LNCAP (cell line): ENCODE measurements around the gene NTHL1.

ENCODE experiments used
- TF ChIP-seq, protein P1 (sequence below): fragments of 450-650 bp; IDR thresholded peaks from 2 replicates; pipeline ENCODE4 v1.5.1; 2017; ENCODE audit warnings: mild to moderate bottlenecking

The NTHL1 gene

GRCh38 chr16:1997494-1998359 is 49.9 kb downstream of the NTHL1 start:
- TF ChIP-seq, protein P1, sequence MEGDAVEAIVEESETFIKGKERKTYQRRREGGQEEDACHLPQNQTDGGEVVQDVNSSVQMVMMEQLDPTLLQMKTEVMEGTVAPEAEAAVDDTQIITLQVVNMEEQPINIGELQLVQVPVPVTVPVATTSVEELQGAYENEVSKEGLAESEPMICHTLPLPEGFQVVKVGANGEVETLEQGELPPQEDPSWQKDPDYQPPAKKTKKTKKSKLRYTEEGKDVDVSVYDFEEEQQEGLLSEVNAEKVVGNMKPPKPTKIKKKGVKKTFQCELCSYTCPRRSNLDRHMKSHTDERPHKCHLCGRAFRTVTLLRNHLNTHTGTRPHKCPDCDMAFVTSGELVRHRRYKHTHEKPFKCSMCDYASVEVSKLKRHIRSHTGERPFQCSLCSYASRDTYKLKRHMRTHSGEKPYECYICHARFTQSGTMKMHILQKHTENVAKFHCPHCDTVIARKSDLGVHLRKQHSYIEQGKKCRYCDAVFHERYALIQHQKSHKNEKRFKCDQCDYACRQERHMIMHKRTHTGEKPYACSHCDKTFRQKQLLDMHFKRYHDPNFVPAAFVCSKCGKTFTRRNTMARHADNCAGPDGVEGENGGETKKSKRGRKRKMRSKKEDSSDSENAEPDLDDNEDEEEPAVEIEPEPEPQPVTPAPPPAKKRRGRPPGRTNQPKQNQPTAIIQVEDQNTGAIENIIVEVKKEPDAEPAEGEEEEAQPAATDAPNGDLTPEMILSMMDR: no peak

- TF ChIP-seq, protein P1: no peak
Measured at GRCh38 chr16:1993731-1994131, 53.9 kb downstream of the NTHL1 start.

GRCh38 chr16:1992704-1993317 is 54.8 kb downstream of the NTHL1 start:
- TF ChIP-seq, protein P1: no peak

DNA sequence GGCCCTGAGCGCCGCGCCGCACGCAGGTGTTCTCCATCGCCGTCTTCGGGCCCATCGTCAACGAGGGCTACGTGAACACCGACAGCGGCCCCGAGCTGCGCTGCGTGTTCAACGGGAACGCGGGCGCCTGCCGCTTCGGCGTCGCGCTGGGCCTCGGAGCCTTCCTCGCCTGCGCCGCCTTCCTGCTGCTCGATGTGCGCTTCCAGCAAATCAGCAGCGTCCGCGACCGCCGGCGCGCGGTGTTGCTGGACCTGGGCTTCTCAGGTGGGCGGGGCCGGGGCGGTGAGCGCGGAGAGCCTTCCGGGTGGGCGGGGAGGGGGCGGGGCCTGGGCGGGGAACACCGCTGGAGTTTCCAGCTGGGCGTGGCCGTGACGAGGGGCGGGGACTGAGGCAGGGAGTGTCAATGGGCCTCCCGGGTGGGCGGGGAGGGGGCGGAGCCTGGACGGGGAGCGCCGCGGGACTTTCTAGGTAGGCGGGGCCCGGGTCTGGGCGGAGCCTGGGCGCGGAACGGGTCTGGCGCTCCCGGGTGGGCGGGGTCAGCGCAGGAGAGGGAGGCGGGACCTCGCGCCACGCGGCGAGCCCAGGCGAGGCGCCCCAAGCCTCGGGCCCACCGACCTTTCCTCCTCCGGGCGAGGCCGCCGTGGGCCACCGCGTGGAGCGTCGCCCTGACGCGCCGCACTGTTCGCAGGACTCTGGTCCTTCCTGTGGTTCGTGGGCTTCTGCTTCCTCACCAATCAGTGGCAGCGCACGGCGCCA is 55.5 kb downstream of the NTHL1 start:
- TF ChIP-seq, protein P1: no peak

DNA sequence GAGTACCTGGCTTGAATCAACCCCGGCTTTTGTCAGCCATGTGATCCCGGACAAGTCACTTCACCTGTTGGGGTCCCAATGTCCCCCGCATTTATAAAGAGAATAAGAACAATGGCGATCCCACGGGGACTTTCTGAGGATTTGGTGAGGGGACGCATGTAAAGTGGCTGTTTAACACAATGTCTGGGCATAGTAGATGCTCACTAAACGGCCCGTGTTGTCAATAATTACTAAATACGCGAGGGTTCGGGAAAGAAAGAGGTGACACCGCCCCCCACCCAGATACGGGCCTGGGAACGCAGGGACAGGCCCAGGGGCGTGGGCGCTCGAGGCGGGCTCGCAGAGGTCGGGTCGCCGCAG is 56.1 kb downstream of the NTHL1 start:
- TF ChIP-seq, protein P1: no peak

GRCh38 chr16:1991135-1991551 is 56.5 kb downstream of the NTHL1 start:
- TF ChIP-seq, protein P1: no peak

DNA sequence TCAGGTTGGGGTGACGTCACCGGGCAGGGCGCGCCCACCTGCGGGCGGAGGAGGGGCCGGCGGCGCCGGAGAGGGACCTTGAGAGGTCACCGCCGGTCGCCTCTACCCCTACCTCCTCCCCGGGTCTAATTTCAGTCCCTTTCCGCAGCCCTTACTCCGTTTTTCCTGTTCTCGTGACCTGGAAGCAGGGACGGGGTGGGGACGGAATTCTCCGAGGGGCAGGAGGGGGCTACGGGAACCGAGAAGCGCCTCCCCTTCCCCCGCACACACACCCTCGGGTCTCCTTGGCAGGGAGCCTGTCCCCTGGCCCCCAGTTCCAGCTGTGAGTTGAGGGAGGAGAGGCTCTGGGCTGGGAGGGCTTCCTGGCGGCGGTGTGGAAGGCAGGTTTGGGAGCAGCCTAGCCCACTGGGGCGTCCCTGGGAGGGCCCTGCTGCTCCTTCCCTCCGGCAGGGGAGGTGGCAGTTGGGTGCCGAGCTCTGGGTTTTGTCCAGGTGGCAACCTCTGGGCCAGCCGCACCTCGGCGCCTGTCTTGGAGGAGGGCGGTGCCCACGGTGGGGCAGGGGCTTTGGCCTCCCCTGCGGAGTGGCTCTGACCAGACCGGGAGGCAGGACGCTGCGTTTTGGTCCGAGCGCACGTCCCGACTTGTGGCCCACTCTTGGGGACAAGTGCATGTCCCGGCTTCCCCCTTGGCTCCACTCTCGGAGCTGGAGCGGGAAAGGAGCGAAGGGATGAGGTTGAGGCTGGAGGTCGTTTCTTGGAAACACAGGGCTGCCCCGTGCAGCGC is 57.1 kb downstream of the NTHL1 start:
- TF ChIP-seq, protein P1: no peak
